ENCODE results near the gene RGS19. TPM values are rescaled to one million over a fixed set of nuclear protein-coding genes. Genes with fewer than 3 reads are reported as not detected.

The RGS19 gene
- total RNA-seq, 1 donor from 2014 or later, result 4.6 TPM

Other genes with a start within 250 kb of the RGS19 start
- 4.7 TPM for gene ZBTB46, start 248.3 kb downstream of the RGS19 start, total RNA-seq
- not detected for gene ABHD16B, start 218.0 kb downstream of the RGS19 start, total RNA-seq
- gene TPD52L2, start 214.2 kb downstream of the RGS19 start, total RNA-seq, result 17.3 TPM
- gene DNAJC5, start 184.4 kb downstream of the RGS19 start, total RNA-seq, result 17.8 TPM
- gene UCKL1, start 123.1 kb downstream of the RGS19 start, total RNA-seq, result 20.2 TPM
- gene ZNF512B, start 109.6 kb downstream of the RGS19 start, total RNA-seq, result 21.4 TPM
- gene SAMD10, start 99.9 kb downstream of the RGS19 start, total RNA-seq, result 3.5 TPM
- gene PRPF6, start 98.4 kb downstream of the RGS19 start, total RNA-seq, result 24.2 TPM
- gene C20orf204, start 43.3 kb downstream of the RGS19 start, total RNA-seq, result 0.68 TPM
- gene SOX18, start 29.9 kb downstream of the RGS19 start, total RNA-seq, result 8.1 TPM
- 49.2 TPM for gene TCEA2, start 16.3 kb downstream of the RGS19 start, total RNA-seq
- 0.15 TPM for gene OPRL1, start 564 bp upstream of the RGS19 start, total RNA-seq
- not detected for gene LKAAEAR1, start 4.9 kb upstream of the RGS19 start, total RNA-seq
- gene NPBWR2, start 28.0 kb upstream of the RGS19 start, total RNA-seq, result not detected
- not detected for gene MYT1, start 84.9 kb upstream of the RGS19 start, total RNA-seq
- gene PCMTD2, start 176.2 kb upstream of the RGS19 start, total RNA-seq, result 29.3 TPM

All from left lobe of liver (tissue), 1 donor.